A673 (cell line): ENCODE results near the gene SCUBE1.

Source experiments
- CTCF ChIP-seq: fragments of 300-800, 200-600 bp; sonication (generic); conservative IDR thresholded peaks from 2 replicates; pipeline ENCODE4 v1.5.1; 2017; ENCODE audit warnings: low read depth, mild to moderate bottlenecking, antibody characterized with exemption, low read length, moderate library complexity, mixed read lengths
- EZH2 ChIP-seq: fragments of 200-600 bp; sonication (generic); IDR thresholded peaks from 2 replicates; pipeline ENCODE4 v1.6.1; 2017; ENCODE audit warnings: borderline replicate concordance, low read depth, mild to moderate bottlenecking, mixed read lengths, antibody characterized with exemption, low read length; ENCODE audit not compliant: poor library complexity, severe bottlenecking

- TF ChIP-seq CTCF = no peak
- no peak for TF ChIP-seq EZH2
Observed at GRCh38 chr22:43277987-43278601, 65.1 kb downstream of the SCUBE1 start.
